Measurements from ENCODE around the gene RNF135.

- TF ChIP-seq CTCF (IDR thresholded peaks at IDR 0.05) (no peak), EZH2phosphoT487 (IDR thresholded peaks at IDR 0.05) (no peak), EZH2 (IDR thresholded peaks at IDR 0.05) (no peak)
Observed at GRCh38 chr17:30997270-30997669, 26.4 kb downstream of the RNF135 start.

Measured in neural progenitor cell (in vitro differentiated cells).